Neural progenitor cell (in vitro differentiated cells): ENCODE measurements around the gene CBX8. TPM values are rescaled to one million over a fixed set of nuclear protein-coding genes. Genes with fewer than 3 reads are reported as not detected.

Experiments
- DNase-seq: peaks from one replicate; pipeline ENCODE4 v3.0.0-alpha.2; 2016; ENCODE audit warnings: low spot score
- H2AFZ ChIP-seq: fragments of 200-600 bp; sonication (generic); replicated peaks from 2 replicates; pipeline ENCODE4 v1.6.1; 2016; ENCODE audit warnings: antibody characterized with exemption
- H3F3A ChIP-seq: fragments of 200-600 bp; sonication (generic); 2 replicates; pipeline ENCODE4 v1.6.1; 2016; ENCODE audit warnings: antibody characterized with exemption, low read depth
- H3K27ac ChIP-seq: fragments of 200-600 bp; sonication (generic); 2 replicates; pipeline ENCODE4 v1.5.1; 2016; ENCODE audit warnings: mild to moderate bottlenecking
- H3K27me3 ChIP-seq: fragments of 200-600 bp; sonication (generic); 2 replicates; pipeline ENCODE4 v1.6.1; 2016; ENCODE audit warnings: mild to moderate bottlenecking, moderate library complexity
- H3K36me3 ChIP-seq: fragments of 200-600 bp; sonication (generic); 2 replicates; pipeline ENCODE4 v1.5.1; 2016
- H3K4me1 ChIP-seq: fragments of 200-600 bp; sonication (generic); 2 replicates; pipeline ENCODE4 v1.6.1; 2016; ENCODE audit warnings: mixed run types
- H3K4me2 ChIP-seq: fragments of 200-600 bp; sonication (generic); 2 replicates; pipeline ENCODE4 v1.6.1; 2016
- H3K4me3 ChIP-seq: fragments of 200-600 bp; sonication (generic); 2 replicates; pipeline ENCODE4 v1.5.1; 2016
- H3K79me2 ChIP-seq: fragments of 200-600 bp; sonication (generic); 2 replicates; pipeline ENCODE4 v1.6.1; 2016; ENCODE audit warnings: low read depth
- H3K9ac ChIP-seq: fragments of 200-600 bp; sonication (generic); 2 replicates; pipeline ENCODE4 v1.6.1; 2016
- H3K9me3 ChIP-seq: fragments of 200-600 bp; sonication (generic); 2 replicates; pipeline ENCODE4 v1.5.1; 2016; ENCODE audit warnings: low read depth
- H4K20me1 ChIP-seq: fragments of 200-600 bp; sonication (generic); 2 replicates; pipeline ENCODE4 v1.6.1; 2016; ENCODE audit warnings: low read depth
- H3K27ac Mint-ChIP-seq: 3 replicates; pipeline ENCODE4 v1.8.0; 2021; ENCODE audit warnings: mixed read lengths
- H3K27me3 Mint-ChIP-seq: 2 replicates; pipeline ENCODE4 v1.8.0; 2022; ENCODE audit warnings: low read depth, mild to moderate bottlenecking, inconsistent platforms, moderate library complexity, mixed read lengths; ENCODE audit not compliant: insufficient read depth
- H3K36me3 Mint-ChIP-seq: 3 replicates; pipeline ENCODE4 v1.8.0; 2021; ENCODE audit warnings: mixed read lengths
- H3K4me1 Mint-ChIP-seq: 3 replicates; pipeline ENCODE4 v1.8.0; 2021; ENCODE audit warnings: mixed read lengths
- H3K4me3 Mint-ChIP-seq: 3 replicates; pipeline ENCODE4 v1.8.0; 2021; ENCODE audit warnings: mild to moderate bottlenecking, moderate library complexity, mixed read lengths
- H3K9me3 Mint-ChIP-seq: 3 replicates; pipeline ENCODE4 v1.8.0; 2020; ENCODE audit warnings: mixed read lengths
- EZH2 ChIP-seq: fragments of 200-600 bp; sonication (generic); IDR thresholded peaks from 2 replicates; pipeline ENCODE4 v1.6.1; 2017; ENCODE audit warnings: antibody characterized with exemption, mild to moderate bottlenecking, moderate library complexity
- EZH2phosphoT487 ChIP-seq: fragments of 200-600 bp; sonication (generic); IDR thresholded peaks from 2 replicates; pipeline ENCODE4 v1.6.1; 2017; ENCODE audit warnings: antibody characterized with exemption
- total RNA-seq: library from RNA; depleted of rRNA; stranded (reverse); fragments of >200 nt; gene quantifications from 2 replicates; pipeline ENCODE4 v1.2.3, GENCODE V29; 2015; ENCODE audit warnings: low replicate concordance
- TF ChIP-seq, protein P1 (sequence below): fragments of 200-600 bp; sonication (generic); IDR thresholded peaks from 2 replicates; pipeline ENCODE4 v1.5.1; 2017; ENCODE audit warnings: antibody characterized with exemption, mild to moderate bottlenecking

The CBX8 gene
- total RNA-seq, 1 donor from 2014 or later: 2.8 TPM

DNA sequence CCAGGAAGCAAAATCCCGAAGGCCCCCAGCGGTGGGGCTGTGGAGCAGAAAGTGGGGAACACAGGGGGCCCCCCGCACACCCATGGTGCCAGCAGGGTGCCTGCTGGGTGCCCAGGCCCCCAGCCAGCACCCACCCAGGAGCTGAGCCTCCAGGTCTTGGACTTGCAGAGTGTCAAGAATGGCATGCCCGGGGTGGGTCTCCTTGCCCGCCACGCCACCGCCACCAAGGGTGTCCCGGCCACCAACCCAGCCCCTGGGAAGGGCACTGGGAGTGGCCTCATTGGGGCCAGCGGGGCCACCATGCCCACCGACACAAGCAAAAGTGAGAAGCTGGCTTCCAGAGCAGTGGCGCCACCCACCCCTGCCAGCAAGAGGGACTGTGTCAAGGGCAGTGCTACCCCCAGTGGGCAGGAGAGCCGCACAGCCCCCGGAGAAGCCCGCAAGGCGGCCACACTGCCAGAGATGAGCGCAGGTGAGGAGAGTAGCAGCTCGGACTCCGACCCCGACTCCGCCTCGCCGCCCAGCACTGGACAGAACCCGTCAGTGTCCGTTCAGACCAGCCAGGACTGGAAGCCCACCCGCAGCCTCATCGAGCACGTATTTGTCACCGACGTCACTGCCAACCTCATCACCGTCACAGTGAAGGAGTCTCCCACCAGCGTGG is 12.4 kb downstream of the CBX8 start:
- Mint-ChIP-seq H3K4me1 (peaks cover 51% of the 10 kb centered on the region), H3K27me3 (peaks cover 28% of the 10 kb centered on the region), H3K9me3 (no peaks in the 10 kb centered on the region), H3K36me3 (peaks cover 33% of the 10 kb centered on the region), H3K27ac (no peak overlapping the region), H3K4me3 (no peak overlapping the region)
- Histone ChIP-seq H3K79me2 (peaks cover 29% of the 10 kb centered on the region), H3F3A (peaks cover 38% of the 10 kb centered on the region), H4K20me1 (peaks cover 98% of the 10 kb centered on the region), H3K4me3 (no peak overlapping the region), H3K4me2 (no peak overlapping the region), H3K9ac (no peak overlapping the region), H3K4me1 (peaks cover 27% of the 10 kb centered on the region), H3K27me3 (peaks cover 26% of the 10 kb centered on the region), H3K27ac (no peak overlapping the region), H3K9me3 (no peaks in the 10 kb centered on the region), H2AFZ (no peak overlapping the region), H3K36me3 (no peaks in the 10 kb centered on the region)
- DNase-seq: no peak
- no peak for TF ChIP-seq EZH2phosphoT487
- TF ChIP-seq, protein P1, sequence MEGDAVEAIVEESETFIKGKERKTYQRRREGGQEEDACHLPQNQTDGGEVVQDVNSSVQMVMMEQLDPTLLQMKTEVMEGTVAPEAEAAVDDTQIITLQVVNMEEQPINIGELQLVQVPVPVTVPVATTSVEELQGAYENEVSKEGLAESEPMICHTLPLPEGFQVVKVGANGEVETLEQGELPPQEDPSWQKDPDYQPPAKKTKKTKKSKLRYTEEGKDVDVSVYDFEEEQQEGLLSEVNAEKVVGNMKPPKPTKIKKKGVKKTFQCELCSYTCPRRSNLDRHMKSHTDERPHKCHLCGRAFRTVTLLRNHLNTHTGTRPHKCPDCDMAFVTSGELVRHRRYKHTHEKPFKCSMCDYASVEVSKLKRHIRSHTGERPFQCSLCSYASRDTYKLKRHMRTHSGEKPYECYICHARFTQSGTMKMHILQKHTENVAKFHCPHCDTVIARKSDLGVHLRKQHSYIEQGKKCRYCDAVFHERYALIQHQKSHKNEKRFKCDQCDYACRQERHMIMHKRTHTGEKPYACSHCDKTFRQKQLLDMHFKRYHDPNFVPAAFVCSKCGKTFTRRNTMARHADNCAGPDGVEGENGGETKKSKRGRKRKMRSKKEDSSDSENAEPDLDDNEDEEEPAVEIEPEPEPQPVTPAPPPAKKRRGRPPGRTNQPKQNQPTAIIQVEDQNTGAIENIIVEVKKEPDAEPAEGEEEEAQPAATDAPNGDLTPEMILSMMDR: no peak
- no peak for TF ChIP-seq EZH2

DNA sequence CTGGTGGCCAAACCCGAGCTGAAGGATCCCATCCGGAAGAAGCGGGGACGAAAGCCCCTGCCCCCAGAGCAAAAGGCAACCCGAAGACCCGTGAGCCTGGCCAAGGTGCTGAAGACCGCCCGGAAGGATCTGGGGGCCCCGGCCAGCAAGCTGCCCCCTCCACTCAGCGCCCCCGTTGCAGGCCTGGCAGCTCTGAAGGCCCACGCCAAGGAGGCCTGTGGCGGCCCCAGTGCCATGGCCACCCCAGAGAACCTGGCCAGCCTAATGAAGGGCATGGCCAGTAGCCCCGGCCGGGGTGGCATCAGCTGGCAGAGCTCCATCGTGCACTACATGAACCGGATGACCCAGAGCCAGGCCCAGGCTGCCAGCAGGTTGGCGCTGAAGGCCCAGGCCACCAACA is 13.0 kb downstream of the CBX8 start:
- Histone ChIP-seq H3K4me1 (peaks cover 26% of the 10 kb centered on the region), H3K4me2 (no peak overlapping the region), H3K27me3 (peaks cover 20% of the 10 kb centered on the region), H3K9ac (no peak overlapping the region), H3K79me2 (peaks cover 35% of the 10 kb centered on the region), H2AFZ (no peak overlapping the region), H3K9me3 (no peaks in the 10 kb centered on the region), H3F3A (peaks cover 32% of the 10 kb centered on the region), H4K20me1 (peaks cover 100% of the 10 kb centered on the region), H3K4me3 (no peak overlapping the region), H3K36me3 (no peaks in the 10 kb centered on the region), H3K27ac (no peak overlapping the region)
- DNase-seq: no peak
- peaks cover 33% of the 10 kb centered on the region for H3K36me3 Mint-ChIP-seq
- no peak overlapping the region for H3K4me3 Mint-ChIP-seq
- H3K27ac Mint-ChIP-seq: no peak overlapping the region
- H3K4me1 Mint-ChIP-seq: peaks cover 49% of the 10 kb centered on the region
- peaks cover 22% of the 10 kb centered on the region for H3K27me3 Mint-ChIP-seq
- TF ChIP-seq, protein P1: no peak
- no peak for TF ChIP-seq EZH2
- no peak for TF ChIP-seq EZH2phosphoT487
- H3K9me3 Mint-ChIP-seq: no peaks in the 10 kb centered on the region

- H3K4me2 ChIP-seq: no peak overlapping the region
- no peak overlapping the region for H3K27ac ChIP-seq
- Mint-ChIP-seq H3K27me3 (peaks cover 15% of the 10 kb centered on the region), H3K27ac (no peak overlapping the region), H3K4me3 (no peak overlapping the region), H3K36me3 (peaks cover 29% of the 10 kb centered on the region), H3K9me3 (no peaks in the 10 kb centered on the region), H3K4me1 (peaks cover 37% of the 10 kb centered on the region)
- no peak for DNase-seq
- H2AFZ ChIP-seq: no peak overlapping the region
- peaks cover under 1% of the 10 kb centered on the region for H3K27me3 ChIP-seq
- no peak overlapping the region for H3K9ac ChIP-seq
- peaks cover 84% of the 10 kb centered on the region for H4K20me1 ChIP-seq
- H3K4me3 ChIP-seq: no peak overlapping the region
- H3K9me3 ChIP-seq: no peaks in the 10 kb centered on the region
- H3F3A ChIP-seq: peaks cover 19% of the 10 kb centered on the region
- H3K4me1 ChIP-seq: peaks cover 20% of the 10 kb centered on the region
- no peaks in the 10 kb centered on the region for H3K36me3 ChIP-seq
- TF ChIP-seq, protein P1: no peak
- no peak for TF ChIP-seq EZH2phosphoT487
- TF ChIP-seq EZH2: no peak
- H3K79me2 ChIP-seq: peaks cover 44% of the 10 kb centered on the region
These were observed 14.9 kb downstream of the CBX8 start for GRCh38 chr17:79781736-79782575.
